ENCODE results near the gene GBP3.

GRCh38 chr1:89047734-89048133, 25.1 kb upstream of the GBP3 start:
- no peak for TF ChIP-seq CTCF (IDR thresholded peaks at IDR 0.05)
- no peak for TF ChIP-seq POLR2A (IDR thresholded peaks at IDR 0.05; ENCODE audit: low read length)
- no peak for TF ChIP-seq REST (IDR thresholded peaks at IDR 0.05)
- TF ChIP-seq EP300 (IDR thresholded peaks at IDR 0.05), result no peak
- no peak for TF ChIP-seq SREBF2 (IDR thresholded peaks at IDR 0.05)
- no peak for TF ChIP-seq JUN (IDR thresholded peaks at IDR 0.05)
